Calu3 (cell line): Measurements from ENCODE around the gene ARHGAP26. TPM values are rescaled to one million over a fixed set of nuclear protein-coding genes. Genes with fewer than 3 reads are reported as not detected.
"Not testable (repeated sequence)": the region's sequence is repeated elsewhere in the genome, so short reads cannot be mapped to it uniquely, and the experiment has no call there.

Experiments
- BruUV-seq: library from RNA; stranded (reverse); fragments of 400-500 nt; replicated peaks from 2 replicates; lab custom pipeline; 2021; lab: Mats Ljungman, UMichigan
- CTCF ChIA-PET: fragments of 300-600 bp; sonication (Branson Sonifier 250); formaldehyde crosslinking; loops from one replicate; lab custom pipeline; 2022; ENCODE audit warnings: antibody characterized with exemption; lab: Charles Lee
- DNase-seq: peaks from one replicate; pipeline ENCODE4 v3.0.0; 2022
- H3K27ac Mint-ChIP-seq: one replicate; pipeline ENCODE4 v1.8.0; 2022; ENCODE audit warnings: mixed read lengths; ENCODE audit not compliant: unreplicated experiment
- H3K27me3 Mint-ChIP-seq: one replicate; pipeline ENCODE4 v1.8.0; 2022; ENCODE audit warnings: mixed read lengths; ENCODE audit not compliant: unreplicated experiment
- H3K36me3 Mint-ChIP-seq: one replicate; pipeline ENCODE4 v1.8.0; 2022; ENCODE audit warnings: mild to moderate bottlenecking, moderate library complexity, mixed read lengths; ENCODE audit not compliant: insufficient read depth, unreplicated experiment
- H3K4me1 Mint-ChIP-seq: one replicate; pipeline ENCODE4 v1.8.0; 2022; ENCODE audit warnings: mild to moderate bottlenecking, low read depth, mixed read lengths; ENCODE audit not compliant: unreplicated experiment
- H3K4me3 Mint-ChIP-seq: one replicate; pipeline ENCODE4 v1.8.0; 2022; ENCODE audit warnings: mild to moderate bottlenecking, low read depth, moderate library complexity, mixed read lengths; ENCODE audit not compliant: unreplicated experiment
- H3K9me3 Mint-ChIP-seq: one replicate; pipeline ENCODE4 v1.8.0; 2022; ENCODE audit warnings: low read depth, mixed read lengths; ENCODE audit not compliant: unreplicated experiment
- CTCF ChIP-seq: fragments of 200-600 bp; IDR thresholded peaks from one replicate; pipeline ENCODE4 v1.8.0; 2022; ENCODE audit warnings: antibody characterized with exemption; ENCODE audit not compliant: unreplicated experiment
- intact Hi-C: fragments of 100-400 bp; cut with micrococcal nuclease; formaldehyde crosslinking; loops from one replicate; pipeline ENCODE4 v1.10.0; 2022; ENCODE audit not compliant: unreplicated experiment
- total RNA-seq: library from RNA; stranded (reverse); gene quantifications from 2 replicates; pipeline ENCODE4 v1.2.3, GENCODE V29; 2022

The ARHGAP26 gene
- total RNA-seq, 1 experiment from 2014 or later = 118 TPM

DNA sequence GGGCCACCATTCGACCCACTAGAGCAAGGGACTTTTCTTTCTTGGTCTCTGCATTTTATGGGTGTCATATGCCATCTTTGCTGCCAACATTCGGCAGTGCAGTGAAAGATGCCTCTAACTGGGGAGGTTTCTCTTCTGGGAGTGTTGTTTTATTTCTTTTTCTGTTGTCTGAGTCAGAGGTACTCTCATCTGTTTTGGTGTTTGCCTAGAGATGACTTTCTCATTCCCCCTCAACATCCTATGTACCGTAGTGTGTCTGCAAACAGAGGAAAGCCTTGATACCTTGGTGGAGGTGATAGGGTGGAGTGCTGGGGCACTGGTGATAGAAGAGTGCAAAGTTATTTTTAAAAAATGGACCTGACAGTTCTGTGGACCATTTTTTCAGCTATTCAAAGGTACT, 182.1 kb downstream of the ARHGAP26 start:
- no peaks in the 10 kb centered on the region for H3K4me1 Mint-ChIP-seq
- no peaks in the 10 kb centered on the region for H3K9me3 Mint-ChIP-seq
- H3K27ac Mint-ChIP-seq = no peak overlapping the region
- H3K4me3 Mint-ChIP-seq = no peak overlapping the region
- H3K27me3 Mint-ChIP-seq = no peaks in the 10 kb centered on the region
- no peak for DNase-seq
- intact Hi-C loops = no loop called here
- peaks cover 12% of the 10 kb centered on the region for H3K36me3 Mint-ChIP-seq
- CTCF ChIA-PET = no interaction called here
- no TSS peak for BruUV-seq
- TF ChIP-seq CTCF = no peak

- H3K4me3 Mint-ChIP-seq, H3K4me1 Mint-ChIP-seq, H3K27ac Mint-ChIP-seq, DNase-seq, CTCF ChIA-PET, intact Hi-C loops, H3K27me3 Mint-ChIP-seq, H3K9me3 Mint-ChIP-seq, BruUV-seq: not testable (repeated sequence)
- H3K36me3 Mint-ChIP-seq = peaks cover 12% of the 10 kb centered on the region
These were observed 182.7 kb downstream of the ARHGAP26 start for GRCh38 chr5:142952871-142953270.

DNA sequence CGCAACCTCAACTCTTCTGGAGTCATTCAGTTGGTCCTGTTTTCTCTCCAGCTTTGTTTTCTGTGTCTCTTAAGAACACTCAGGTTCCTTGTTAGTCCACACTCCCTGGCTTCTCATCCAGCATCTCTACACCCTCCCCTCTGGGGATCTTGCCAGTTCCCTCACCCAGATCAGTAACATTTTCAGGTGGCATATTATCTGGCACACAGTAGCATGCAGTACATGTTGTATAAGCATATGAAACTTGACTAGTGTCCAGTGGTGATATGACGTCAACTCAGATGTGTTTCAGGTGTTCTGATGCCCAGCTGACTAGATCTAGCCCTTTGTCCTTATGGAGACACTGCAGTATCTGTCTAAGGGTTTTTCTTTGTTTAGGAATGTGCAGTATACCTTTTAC, 184.3 kb downstream of the ARHGAP26 start:
- DNase-seq = no peak
- peaks cover 12% of the 10 kb centered on the region for H3K36me3 Mint-ChIP-seq
- BruUV-seq = no TSS peak
- no peaks in the 10 kb centered on the region for H3K9me3 Mint-ChIP-seq
- H3K4me3 Mint-ChIP-seq = no peak overlapping the region
- TF ChIP-seq CTCF = no peak
- no peak overlapping the region for H3K27ac Mint-ChIP-seq
- peaks cover 12% of the 10 kb centered on the region for H3K4me1 Mint-ChIP-seq
- intact Hi-C loops = no loop called here
- no peaks in the 10 kb centered on the region for H3K27me3 Mint-ChIP-seq
- CTCF ChIA-PET = interaction anchor here (0.5 kb wide), 1 partner anchor 18 kb away, joined by 4 read pairs; no protein-coding TSS in a partner anchor

GRCh38 chr5:142955628-142956027, 185.5 kb downstream of the ARHGAP26 start:
- Mint-ChIP-seq H3K4me3 (no peak overlapping the region), H3K27me3 (no peaks in the 10 kb centered on the region), H3K4me1 (peaks cover 24% of the 10 kb centered on the region), H3K9me3 (no peaks in the 10 kb centered on the region), H3K36me3 (peaks cover 12% of the 10 kb centered on the region), H3K27ac (no peak overlapping the region)
- intact Hi-C loops = no loop called here
- no TSS peak for BruUV-seq
- CTCF ChIA-PET = no interaction called here
- TF ChIP-seq CTCF = no peak
- no peak for DNase-seq

GRCh38 chr5:142957528-142957927, 187.4 kb downstream of the ARHGAP26 start:
- no peak for DNase-seq
- no peak for TF ChIP-seq CTCF
- H3K9me3 Mint-ChIP-seq = no peaks in the 10 kb centered on the region
- intact Hi-C loops = no loop called here
- no TSS peak for BruUV-seq
- CTCF ChIA-PET = no interaction called here
- H3K27me3 Mint-ChIP-seq = no peaks in the 10 kb centered on the region
- H3K36me3 Mint-ChIP-seq = peaks cover 12% of the 10 kb centered on the region
- H3K4me1 Mint-ChIP-seq = peaks cover 31% of the 10 kb centered on the region
- no peak overlapping the region for H3K4me3 Mint-ChIP-seq
- no peak overlapping the region for H3K27ac Mint-ChIP-seq
